GM18951 (cell line): ENCODE results near the gene APOBEC2.

ENCODE experiments used
- POLR2A ChIP-seq: IDR thresholded peaks from 4 replicates; pipeline ENCODE4 v1.6.1; 2011; ENCODE audit warnings: mild to moderate bottlenecking; ENCODE audit not compliant: insufficient read length, insufficient read depth; ENCODE audit errors: extremely low read depth
- in situ Hi-C: fragments of 300-500 bp; cut with MboI; formaldehyde crosslinking; loops from one replicate; pipeline ENCODE4 v1.12.0; 2022; ENCODE audit warnings: low sequenced_read_pairs, mixed read lengths, inconsistent platforms; ENCODE audit not compliant: unreplicated experiment

The APOBEC2 gene

DNA sequence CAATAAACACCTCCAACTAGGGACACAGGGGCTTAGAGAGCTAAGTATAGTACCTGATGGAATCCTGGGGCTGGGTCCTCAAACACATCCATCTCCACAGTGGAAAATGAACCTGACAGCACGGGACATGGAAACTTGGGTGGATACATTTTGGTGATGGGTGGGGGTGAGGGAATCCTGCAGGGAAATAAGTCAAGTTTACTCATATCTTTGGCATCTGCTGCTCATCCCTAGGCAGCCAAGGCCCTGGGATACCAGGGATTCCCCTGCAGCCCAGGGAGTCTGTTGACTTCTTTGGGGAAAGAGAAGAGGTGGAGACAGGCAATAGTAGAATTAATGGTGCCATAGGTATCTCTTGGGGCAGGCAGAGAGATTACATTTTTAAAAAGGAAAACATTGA is 6.6 kb downstream of the APOBEC2 start:
- no peak for TF ChIP-seq POLR2A
- in situ Hi-C loops = no loop called here

DNA sequence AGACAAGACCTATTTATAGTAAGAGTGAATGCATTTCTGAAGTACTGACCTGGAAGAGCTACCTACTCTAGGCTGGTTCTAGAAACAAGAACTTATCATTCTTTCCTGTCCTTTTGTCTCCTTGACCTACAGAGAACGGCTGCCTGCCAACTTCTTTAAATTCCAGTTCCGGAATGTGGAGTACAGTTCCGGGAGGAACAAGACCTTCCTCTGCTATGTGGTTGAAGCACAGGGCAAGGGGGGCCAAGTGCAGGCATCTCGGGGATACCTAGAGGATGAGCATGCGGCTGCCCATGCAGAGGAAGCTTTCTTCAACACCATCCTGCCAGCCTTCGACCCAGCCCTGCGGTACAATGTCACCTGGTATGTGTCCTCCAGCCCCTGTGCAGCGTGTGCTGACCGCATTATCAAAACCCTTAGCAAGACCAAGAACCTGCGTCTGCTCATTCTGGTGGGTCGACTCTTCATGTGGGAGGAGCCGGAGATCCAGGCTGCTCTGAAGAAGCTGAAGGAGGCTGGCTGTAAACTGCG is 8.3 kb downstream of the APOBEC2 start:
- in situ Hi-C loops = no loop called here
- TF ChIP-seq POLR2A = no peak

DNA sequence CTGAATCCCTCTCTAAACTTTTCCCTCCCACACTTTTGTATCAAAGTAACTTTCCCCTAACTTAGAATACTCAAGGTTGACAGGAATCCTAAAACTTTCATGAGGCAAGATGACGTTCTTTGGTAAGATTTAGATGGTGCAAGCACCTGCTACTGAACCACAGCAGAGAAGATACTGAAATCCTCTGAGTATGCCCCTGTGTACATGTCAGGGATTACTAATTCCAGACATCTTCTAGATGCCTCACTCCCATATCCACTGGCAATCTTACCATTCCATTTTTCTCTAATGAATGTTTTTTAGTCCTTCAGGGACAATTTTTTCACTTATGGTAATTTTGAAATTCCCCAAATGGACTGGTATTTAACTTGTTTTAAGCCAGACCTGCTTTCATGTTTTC is 9.1 kb downstream of the APOBEC2 start:
- no peak for TF ChIP-seq POLR2A
- in situ Hi-C loops = no loop called here

DNA sequence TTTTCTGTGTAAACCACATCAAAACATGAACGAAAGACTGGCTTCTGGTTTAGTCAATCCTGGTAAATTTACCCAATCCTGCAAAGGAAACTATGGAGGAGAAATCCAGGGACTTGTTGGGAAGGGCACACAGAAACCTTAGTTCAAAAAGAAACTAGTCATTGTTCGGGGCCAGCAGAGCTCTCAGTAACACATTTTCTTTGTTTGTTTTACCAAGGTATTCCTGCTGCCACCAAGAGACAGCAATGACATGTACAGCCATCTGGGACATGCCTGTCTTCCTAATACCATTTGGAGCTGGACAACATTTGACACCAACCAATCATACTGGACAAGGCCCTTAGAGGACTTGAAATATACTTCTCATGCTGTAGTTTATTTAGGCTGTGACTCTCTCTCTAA is 10.9 kb downstream of the APOBEC2 start:
- in situ Hi-C loops = no loop called here
- TF ChIP-seq POLR2A = no peak

DNA sequence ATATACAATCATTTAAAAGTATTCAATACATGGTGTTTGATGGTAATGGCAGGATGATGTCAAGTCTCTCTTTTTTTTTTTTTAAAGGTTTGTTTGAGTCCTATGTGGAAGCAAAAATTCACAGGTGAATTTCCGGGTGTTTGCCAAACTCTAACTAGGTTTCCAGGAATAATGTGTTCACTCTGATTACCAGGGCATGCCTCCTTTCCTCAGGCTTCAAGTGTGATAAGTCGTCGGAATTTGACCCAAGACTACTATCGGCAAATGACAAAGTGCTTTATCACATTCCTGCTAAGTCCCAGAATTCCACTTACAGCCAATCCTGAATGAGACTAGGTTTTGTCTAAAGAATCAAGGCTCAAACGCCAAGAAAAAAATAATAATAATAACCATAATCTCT is 11.8 kb downstream of the APOBEC2 start:
- in situ Hi-C loops = no loop called here
- no peak for TF ChIP-seq POLR2A

DNA sequence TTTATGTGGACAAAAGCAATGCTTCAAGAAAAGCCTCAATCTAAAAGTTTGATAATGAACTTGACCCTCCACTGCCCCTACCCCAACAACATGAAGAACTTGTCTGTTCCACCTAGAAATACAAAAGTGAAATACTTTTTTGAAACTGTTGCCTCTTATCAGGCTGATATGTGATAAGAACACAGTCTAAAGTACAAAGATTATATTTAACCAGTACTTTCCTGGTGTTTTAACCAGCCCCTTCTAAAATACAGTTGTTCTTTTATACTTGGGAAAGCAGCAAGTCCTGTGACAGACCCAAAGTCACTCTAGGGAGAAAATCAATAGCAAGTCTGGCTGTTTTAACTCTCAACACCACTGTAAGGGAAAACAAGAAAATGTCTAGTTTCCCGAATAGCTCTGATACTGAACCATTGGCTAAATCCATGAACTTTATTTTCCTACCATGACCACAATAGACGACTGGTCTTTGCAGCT is 12.6 kb downstream of the APOBEC2 start:
- in situ Hi-C loops = no loop called here
- no peak for TF ChIP-seq POLR2A

DNA sequence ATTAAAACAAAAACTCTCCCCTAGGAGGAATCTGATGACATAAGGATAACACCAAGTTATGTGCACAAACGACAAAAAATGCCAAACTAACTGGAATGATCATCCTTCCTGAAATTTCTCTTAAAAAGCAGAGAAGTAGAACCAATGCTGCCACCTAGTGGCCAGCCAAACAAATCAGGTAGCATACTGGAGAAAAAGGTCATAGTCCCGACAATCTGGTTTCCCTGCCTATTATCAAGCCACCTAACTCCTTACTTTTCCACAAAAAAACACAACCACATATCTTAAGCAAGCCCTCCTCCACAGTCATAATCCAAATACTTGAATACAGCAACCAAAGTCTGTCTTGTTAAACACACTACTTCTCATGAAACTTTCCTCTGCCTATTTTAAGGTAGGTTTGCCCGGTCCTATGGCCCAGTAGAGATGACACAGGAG is 13.9 kb downstream of the APOBEC2 start:
- TF ChIP-seq POLR2A = no peak
- in situ Hi-C loops = no loop called here

DNA sequence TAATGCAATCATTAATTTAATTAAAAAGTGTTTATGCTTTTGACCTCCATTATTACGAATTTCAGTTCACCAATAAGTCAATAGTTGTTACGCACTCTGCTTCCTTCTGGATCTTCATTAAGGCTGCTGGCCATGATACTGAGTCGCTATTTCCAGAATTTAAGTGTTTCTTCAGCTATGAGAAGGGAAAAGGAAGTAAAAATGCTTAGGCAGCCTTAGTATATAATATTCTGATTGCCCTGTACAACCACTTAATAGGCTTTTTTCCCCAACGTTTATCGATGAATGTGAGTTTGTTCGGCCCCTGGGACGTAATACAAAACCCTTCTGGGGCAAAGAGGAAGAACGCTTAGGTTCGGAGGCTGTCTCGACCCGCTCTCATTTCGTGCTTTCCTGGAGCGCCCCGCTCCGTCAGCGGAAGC is 18.5 kb downstream of the APOBEC2 start:
- TF ChIP-seq POLR2A = peak; percentile 65
- in situ Hi-C loops = no loop called here

DNA sequence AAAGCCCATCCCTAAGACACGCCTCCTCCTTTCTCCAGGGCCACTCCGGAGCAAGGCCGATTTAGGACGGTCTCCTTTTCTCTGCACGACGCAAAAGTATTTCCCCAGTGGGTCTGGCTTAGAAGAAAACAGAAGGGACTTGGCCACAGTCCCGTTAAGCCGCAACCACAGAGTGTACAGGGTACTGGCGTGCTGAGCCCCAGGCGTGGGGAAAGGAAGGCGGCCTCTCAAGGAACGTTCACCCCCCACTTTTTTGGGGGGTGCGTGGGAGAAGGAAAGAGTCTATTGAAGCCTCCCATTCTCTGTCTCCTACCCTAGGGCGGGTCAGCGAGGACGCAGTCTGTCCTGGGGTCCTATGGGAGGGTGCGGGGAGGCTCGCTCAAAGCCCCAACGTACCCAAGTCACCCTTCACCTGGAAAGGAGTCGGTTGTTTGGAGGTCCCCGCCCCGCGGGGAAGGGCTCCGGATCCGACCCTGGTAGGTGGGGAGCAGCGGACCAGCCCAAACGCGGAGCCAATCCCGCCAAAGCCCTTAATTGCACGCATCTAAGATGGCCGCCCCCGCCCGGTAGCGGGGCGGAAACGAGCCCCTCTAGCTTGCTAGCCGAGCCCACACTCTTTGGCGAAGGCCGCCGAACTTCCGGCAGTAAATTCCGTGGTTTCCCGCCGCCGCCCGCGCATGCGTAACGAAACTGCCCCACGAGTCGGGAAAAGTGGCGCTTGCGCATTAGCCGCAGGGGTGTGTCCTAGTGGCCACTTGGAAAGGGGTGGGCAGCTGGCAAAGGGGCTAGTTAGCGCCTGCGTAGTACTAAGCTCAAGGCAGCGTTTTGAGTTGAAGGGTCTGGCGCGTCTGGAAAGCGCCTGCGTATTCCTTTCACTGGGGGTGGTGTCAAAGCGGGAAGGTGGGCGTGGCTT is 19.2 kb downstream of the APOBEC2 start, which contains the start of gene OARD1:
Gene OARD1, minus strand, starts transcription at position 434 of the 913 bp plus-strand sequence. CDS start 722 bp downstream, outside the sequence.
- in situ Hi-C loops = no loop called here
- peak; percentile 59 for TF ChIP-seq POLR2A

DNA sequence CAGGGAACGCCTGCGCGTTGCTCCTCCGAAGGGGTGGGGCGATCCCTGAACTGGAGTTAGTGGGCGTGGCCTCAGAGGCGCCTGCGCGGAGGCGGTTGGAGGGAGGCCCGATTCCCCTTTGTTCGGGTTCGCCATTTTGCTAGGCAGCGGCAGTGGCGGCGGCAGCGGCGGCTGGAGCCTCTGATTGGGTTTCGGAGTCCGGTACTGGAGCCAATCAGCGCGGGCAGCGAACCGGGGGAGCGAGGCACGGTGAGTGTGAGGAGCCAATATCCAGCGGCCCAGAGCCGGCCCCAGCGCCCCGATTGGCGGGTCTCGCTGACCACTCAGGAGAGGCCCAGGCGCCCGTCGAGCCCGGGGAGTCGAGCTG is 19.8 kb downstream of the APOBEC2 start, which contains the start of gene NFYA:
Gene NFYA, plus strand, starts transcription at position 139 of the 367 bp plus-strand sequence. CDS start 6,116 bp downstream, outside the sequence.
- no peak for TF ChIP-seq POLR2A
- in situ Hi-C loops = no loop called here

DNA sequence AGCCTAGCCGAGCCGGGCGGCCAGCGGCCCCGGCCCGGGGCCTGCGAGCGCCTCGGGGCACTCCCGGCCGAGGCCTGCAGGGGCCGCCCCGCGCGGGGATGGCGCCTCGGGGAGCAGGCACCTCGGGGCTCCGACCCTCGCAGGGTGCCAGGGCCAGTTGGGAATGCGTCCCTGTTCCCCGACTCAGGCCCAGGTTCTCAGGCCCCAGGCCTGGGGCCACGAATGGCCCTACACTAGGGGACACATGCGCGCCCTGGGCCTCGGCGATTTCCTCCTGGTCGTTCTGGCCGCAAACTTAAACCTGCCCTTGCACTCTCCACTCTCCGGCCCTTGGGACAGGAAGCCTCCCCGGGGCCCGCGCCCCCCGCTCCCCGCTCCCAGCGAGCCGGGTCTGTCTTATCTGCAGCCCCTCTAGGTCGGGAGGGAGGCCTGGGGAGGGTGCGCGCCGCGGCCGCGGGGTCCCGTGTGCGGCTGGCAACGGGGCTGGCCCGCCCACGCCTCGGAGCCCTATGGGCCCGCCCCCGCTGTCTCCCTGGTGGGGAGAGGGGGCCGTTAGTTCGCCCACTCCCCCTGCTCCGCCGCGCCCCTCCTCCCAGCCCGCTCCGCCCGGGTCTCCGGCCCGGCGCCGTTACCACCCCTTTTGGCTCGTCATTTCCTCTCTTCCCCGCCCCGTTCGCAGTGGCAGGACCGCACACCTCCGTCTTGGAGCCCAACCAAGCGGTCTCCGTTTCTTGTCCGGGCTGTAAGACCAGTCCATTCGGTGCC is 20.4 kb downstream of the APOBEC2 start:
- TF ChIP-seq POLR2A = peak; percentile 90
- in situ Hi-C loops = no loop called here

DNA sequence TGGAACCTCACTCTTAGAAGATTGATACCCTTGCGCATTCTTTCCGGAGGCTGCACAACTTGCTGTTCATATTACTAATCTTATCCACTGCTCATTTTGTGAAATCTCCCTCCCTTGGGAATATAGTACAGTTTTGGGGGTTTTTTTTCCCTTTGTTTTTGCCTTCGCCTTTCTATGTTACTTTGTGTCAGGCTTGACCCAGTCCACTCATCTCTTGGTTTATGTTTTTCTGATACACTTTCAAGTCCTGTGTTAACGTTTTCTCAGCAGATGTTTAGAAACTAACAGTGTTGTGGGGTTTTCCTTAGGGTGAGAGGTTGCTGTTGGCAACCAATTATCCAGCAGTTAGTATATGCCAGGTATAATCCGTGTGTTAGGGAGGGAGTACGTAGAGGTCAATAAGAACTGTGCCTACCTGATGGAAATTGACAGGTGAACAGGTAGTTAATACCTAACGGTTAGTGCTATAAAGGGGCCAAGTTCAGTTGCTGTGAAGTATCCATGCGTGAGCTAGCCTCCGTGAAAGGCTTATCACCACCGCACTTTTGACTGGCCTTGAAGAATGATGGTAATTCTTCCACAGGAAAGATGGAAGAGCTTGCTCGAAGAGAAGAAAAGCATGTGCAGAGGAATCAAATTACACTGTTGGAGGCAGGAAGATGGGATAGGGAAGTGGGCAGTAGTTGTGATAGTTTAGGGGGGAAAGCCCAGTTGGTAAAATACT is 21.1 kb downstream of the APOBEC2 start:
- in situ Hi-C loops = no loop called here
- no peak for TF ChIP-seq POLR2A
